GM12878 (cell line): ENCODE data around the gene CHRDL2.

Experiments used
- EP300 ChIP-seq, 2 experiments: fragments of 150-350 bp in 1 of 2; IDR thresholded peaks; 2 replicates each; pipeline ENCODE4 v1.6.1; 2011 to 2012; ENCODE audit warnings: low read depth in 2 of 2, low read length in 2 of 2, borderline replicate concordance in 1 of 2, improper control_type of control experiment in 1 of 2, inconsistent platforms in 1 of 2; ENCODE audit not compliant: control insufficient read depth in 1 of 2
- FOXM1 ChIP-seq: IDR thresholded peaks from 2 replicates; pipeline ENCODE4 v1.6.1; 2012; ENCODE audit warnings: low read depth, mild to moderate bottlenecking, inconsistent platforms, low read length, moderate library complexity
- IRF3 ChIP-seq: fragments of 450-650 bp; IDR thresholded peaks from 2 replicates; pipeline ENCODE4 v1.6.1; 2014; ENCODE audit warnings: mild to moderate bottlenecking
- PBX3 ChIP-seq: IDR thresholded peaks from 2 replicates; pipeline ENCODE4 v1.6.1; 2011; ENCODE audit warnings: mild to moderate bottlenecking, low read depth, low read length, moderate library complexity; ENCODE audit not compliant: insufficient replicate concordance
- POLR2A ChIP-seq: IDR thresholded peaks from 2 replicates; pipeline ENCODE4 v1.6.1; 2011; ENCODE audit warnings: low read depth, mild to moderate bottlenecking, low read length
- PRDM15 ChIP-seq: fragments of 450-650 bp; formaldehyde crosslinking; IDR thresholded peaks from 2 replicates; pipeline ENCODE4 v1.4.0; 2020; ENCODE audit warnings: mild to moderate bottlenecking, moderate library complexity
- RCOR1 ChIP-seq: conservative IDR thresholded peaks from 2 replicates; pipeline ENCODE4 v1.6.1; 2012; ENCODE audit warnings: low read depth, low read length, improper control_type of control experiment

- TF ChIP-seq POLR2A (no peak), FOXM1 (no peak), RCOR1 (no peak), PRDM15 (CRISPR knock-in tag) (no peak), EP300 (IDR thresholded peaks at IDR 0.05; ENCODE audit: borderline replicate concordance in 1 of 2, control insufficient read depth in 1 of 2, low read depth in 2 of 2, low read length in 2 of 2) (no peak), IRF3 (no peak), PBX3 (no peak)
These were observed 43.8 kb downstream of the CHRDL2 start for GRCh38 chr11:74687237-74688023.
